Trophoblast cell (in vitro differentiated cells and primary cell): ENCODE measurements around the gene IL17RE.

Experiments used
- DNase-seq, 2 donors: peaks; one replicate each; pipeline ENCODE4 v3.0.0-alpha.2; 2016
- H2AFZ ChIP-seq: 2 replicates; pipeline ENCODE4 v1.6.1; 2013; ENCODE audit warnings: low read length, moderate library complexity, mild to moderate bottlenecking; ENCODE audit not compliant: insufficient read depth, poor library complexity
- H2AK5ac ChIP-seq: 2 replicates; pipeline ENCODE4 v1.6.1; 2013; ENCODE audit warnings: mild to moderate bottlenecking, low read length
- H2BK120ac ChIP-seq: 2 replicates; pipeline ENCODE4 v1.6.1; 2013; ENCODE audit warnings: low read length, mild to moderate bottlenecking, moderate library complexity; ENCODE audit not compliant: insufficient read depth, poor library complexity
- H2BK12ac ChIP-seq: 2 replicates; pipeline ENCODE4 v1.6.1; 2013; ENCODE audit warnings: mild to moderate bottlenecking, low read length, moderate library complexity
- H2BK5ac ChIP-seq: 2 replicates; pipeline ENCODE4 v1.6.1; 2013; ENCODE audit warnings: low read length, low read depth, moderate library complexity, mild to moderate bottlenecking; ENCODE audit not compliant: poor library complexity
- H3K14ac ChIP-seq: 2 replicates; pipeline ENCODE4 v1.6.1; 2013; ENCODE audit warnings: mild to moderate bottlenecking, low read length
- H3K18ac ChIP-seq: 2 replicates; pipeline ENCODE4 v1.6.1; 2013; ENCODE audit warnings: mild to moderate bottlenecking, low read length
- H3K23ac ChIP-seq: 2 replicates; pipeline ENCODE4 v1.6.1; 2013; ENCODE audit warnings: low read length
- H3K27ac ChIP-seq: 2 replicates; pipeline ENCODE4 v1.5.1; 2013; ENCODE audit warnings: low read depth, mild to moderate bottlenecking, inconsistent platforms, low read length, moderate library complexity
- H3K27me3 ChIP-seq: 2 replicates; pipeline ENCODE4 v1.6.1; 2013; ENCODE audit warnings: inconsistent platforms, mild to moderate bottlenecking, low read length, moderate library complexity; ENCODE audit not compliant: insufficient read depth
- H3K36me3 ChIP-seq, 2 experiments: 1 replicate in 1 of 2; 2 replicates in 1 of 2; pipeline ENCODE4 v1.6.1; 2013; ENCODE audit warnings: low read length in 2 of 2, mild to moderate bottlenecking in 2 of 2, moderate library complexity in 1 of 2; ENCODE audit not compliant: insufficient read depth in 2 of 2, control insufficient read depth in 1 of 2
- H3K4ac ChIP-seq: 2 replicates; pipeline ENCODE4 v1.6.1; 2013; ENCODE audit warnings: low read depth, mild to moderate bottlenecking, low read length, moderate library complexity
- H3K4me1 ChIP-seq, 2 experiments: 1 replicate in 1 of 2; 2 replicates in 1 of 2; pipeline ENCODE4 v1.6.1; 2013; ENCODE audit warnings: low read length in 2 of 2, mild to moderate bottlenecking in 2 of 2, moderate library complexity in 1 of 2; ENCODE audit not compliant: insufficient read depth in 2 of 2, control insufficient read depth in 1 of 2
- H3K4me2 ChIP-seq: 2 replicates; pipeline ENCODE4 v1.6.1; 2013; ENCODE audit warnings: inconsistent platforms, mild to moderate bottlenecking, low read length, moderate library complexity
- H3K4me3 ChIP-seq: 2 replicates; pipeline ENCODE4 v1.5.1; 2013; ENCODE audit warnings: mild to moderate bottlenecking, low read depth, low read length, inconsistent platforms
- H3K79me1 ChIP-seq: one replicate; pipeline ENCODE4 v1.6.1; 2013; ENCODE audit warnings: low read length
- H3K79me2 ChIP-seq: 2 replicates; pipeline ENCODE4 v1.6.1; 2013; ENCODE audit warnings: low read length, mild to moderate bottlenecking; ENCODE audit not compliant: control insufficient read depth, insufficient read depth, poor library complexity
- H3K9ac ChIP-seq: 2 replicates; pipeline ENCODE4 v1.6.1; 2013; ENCODE audit warnings: mild to moderate bottlenecking, low read length
- H3K9me3 ChIP-seq: 2 replicates; pipeline ENCODE4 v1.6.1; 2013; ENCODE audit warnings: low read depth, mild to moderate bottlenecking, control low read depth, inconsistent platforms, low read length; ENCODE audit not compliant: insufficient read depth
- H4K12ac ChIP-seq: 2 replicates; pipeline ENCODE4 v1.6.1; 2013; ENCODE audit warnings: low read depth, mild to moderate bottlenecking, low read length, moderate library complexity
- H4K8ac ChIP-seq: 2 replicates; pipeline ENCODE4 v1.6.1; 2013; ENCODE audit warnings: low read depth, mild to moderate bottlenecking, low read length, moderate library complexity
- H4K91ac ChIP-seq: one replicate; pipeline ENCODE4 v1.6.1; 2013; ENCODE audit warnings: low read depth, mild to moderate bottlenecking, low read length, moderate library complexity
- WGBS: extraction: QIAGEN DNeasy Blood & Tissue Kit; methylation state at CpG from one replicate; pipeline ENCODE4 v1.1.7; 2013; ENCODE audit warnings: missing lambda C conversion rate; ENCODE audit not compliant: insufficient read length, insufficient coverage; ENCODE audit errors: extremely low coverage; 5-methylcytosine and 5-hydroxymethylcytosine counted together

Gene IL17RE

GRCh38 chr3:9945358-9945757 lies 42.7 kb downstream of the IL17RE start:
- H3K27me3 ChIP-seq: no peaks in the 10 kb centered on the region
- H2AFZ ChIP-seq: no peak overlapping the region
- H3K36me3 ChIP-seq: peaks cover 16 to 24% of the 10 kb centered on the region in 2 experiments
- H3K4me3 ChIP-seq: no peak overlapping the region
- H2BK5ac ChIP-seq: no peak overlapping the region
- H2BK12ac ChIP-seq: no peak overlapping the region
- no CpG with 5 or more reads among the region's 10 CpGs for WGBS
- H2BK120ac ChIP-seq: no peak overlapping the region
- no peak overlapping the region for H3K9ac ChIP-seq
- H4K91ac ChIP-seq: no peak overlapping the region
- no peak overlapping the region for H4K12ac ChIP-seq
- no peak overlapping the region for H3K27ac ChIP-seq
- no peaks in the 10 kb centered on the region for H3K9me3 ChIP-seq
- H4K8ac ChIP-seq: no peak overlapping the region
- H3K79me2 ChIP-seq: peaks cover 2% of the 10 kb centered on the region
- H3K4ac ChIP-seq: no peak overlapping the region
- peaks cover 12 to 14% of the 10 kb centered on the region in 2 experiments for H3K4me1 ChIP-seq
- H3K79me1 ChIP-seq: peaks cover 8% of the 10 kb centered on the region
- DNase-seq: no peak
- no peak overlapping the region for H2AK5ac ChIP-seq
- H3K4me2 ChIP-seq: no peak overlapping the region
- no peak overlapping the region for H3K14ac ChIP-seq
- no peak overlapping the region for H3K18ac ChIP-seq
- H3K23ac ChIP-seq: no peak overlapping the region

- DNase-seq: peak; percentile 75 to 82
- Histone ChIP-seq H3K9me3 (no peaks in the 10 kb centered on the region), H3K27me3 (no peaks in the 10 kb centered on the region), H4K8ac (peak overlapping the region; percentile 99), H3K27ac (no peak overlapping the region), H3K23ac (no peak overlapping the region), H3K4me1 (peaks cover 12 to 14% of the 10 kb centered on the region in 2 experiments), H3K14ac (peak overlapping the region; percentile 88), H3K79me1 (peaks cover 8% of the 10 kb centered on the region), H2BK12ac (no peak overlapping the region), H4K12ac (peak overlapping the region; percentile 71), H2BK120ac (peak overlapping the region; percentile 73), H3K36me3 (peaks cover 12 to 18% of the 10 kb centered on the region in 2 experiments), H3K4me3 (peak overlapping the region; percentile 76), H3K79me2 (peaks cover 2% of the 10 kb centered on the region), H2AK5ac (peak overlapping the region; percentile 23), H3K4ac (peak overlapping the region; percentile 30), H4K91ac (peak overlapping the region; percentile 50), H2AFZ (peak overlapping the region; percentile 90), H3K4me2 (peak overlapping the region; percentile 81), H2BK5ac (no peak overlapping the region), H3K9ac (peak overlapping the region; percentile 72), H3K18ac (peak overlapping the region; percentile 88)
- no CpG with 5 or more reads among the region's 90 CpGs for WGBS
These were observed 43.7 kb downstream of the IL17RE start for GRCh38 chr3:9946112-9947024.

- Histone ChIP-seq H4K12ac (peak overlapping the region; percentile 71), H3K9ac (no peak overlapping the region), H3K27ac (no peak overlapping the region), H4K8ac (peak overlapping the region; percentile 88), H4K91ac (peak overlapping the region; percentile 30), H3K9me3 (no peaks in the 10 kb centered on the region), H3K27me3 (peaks cover 5% of the 10 kb centered on the region), H3K18ac (peak overlapping the region; percentile 24), H2BK5ac (no peak overlapping the region), H3K36me3 (peaks cover 12 to 18% of the 10 kb centered on the region in 2 experiments), H2BK12ac (no peak overlapping the region), H3K4me2 (peak overlapping the region; percentile 81), H2AK5ac (peak overlapping the region; percentile 23), H2BK120ac (peak overlapping the region; percentile 20), H3K23ac (no peak overlapping the region), H3K4me1 (peaks cover 12 to 20% of the 10 kb centered on the region in 2 experiments), H3K79me1 (peaks cover 8% of the 10 kb centered on the region), H2AFZ (peak overlapping the region; percentile 86), H3K4me3 (peak overlapping the region; percentile 76), H3K14ac (peak overlapping the region; percentile 23), H3K79me2 (peaks cover 2% of the 10 kb centered on the region), H3K4ac (no peak overlapping the region)
- peak in 1 of 2 donors; percentile 56 for DNase-seq
- no CpG with 5 or more reads among the region's 86 CpGs for WGBS
These were observed 44.7 kb downstream of the IL17RE start for GRCh38 chr3:9947025-9947995.

GRCh38 chr3:9948586-9948985 lies 45.9 kb downstream of the IL17RE start:
- Histone ChIP-seq H3K4me3 (no peak overlapping the region), H3K36me3 (peaks cover under 1 to 7% of the 10 kb centered on the region in 2 experiments), H3K79me2 (peaks cover 2% of the 10 kb centered on the region), H3K14ac (no peak overlapping the region), H2BK12ac (no peak overlapping the region), H3K18ac (no peak overlapping the region), H3K4ac (no peak overlapping the region), H3K23ac (no peak overlapping the region), H4K12ac (no peak overlapping the region), H4K8ac (no peak overlapping the region), H2AFZ (no peak overlapping the region), H3K4me1 (peaks cover 12 to 22% of the 10 kb centered on the region in 2 experiments), H3K9ac (no peak overlapping the region), H3K79me1 (peaks cover 8% of the 10 kb centered on the region), H3K9me3 (no peaks in the 10 kb centered on the region), H2BK5ac (no peak overlapping the region), H3K27me3 (peaks cover 5% of the 10 kb centered on the region), H2AK5ac (no peak overlapping the region), H2BK120ac (no peak overlapping the region), H4K91ac (no peak overlapping the region), H3K4me2 (no peak overlapping the region), H3K27ac (no peak overlapping the region)
- no peak for DNase-seq
- no CpG with 5 or more reads among the region's 3 CpGs for WGBS
